H1 (cell line): ENCODE measurements around the gene ZBP1. TPM values are rescaled to one million over a fixed set of nuclear protein-coding genes. Genes with fewer than 3 reads are reported as not detected.

Experiments used
- CTCF ChIA-PET: fragments of 300-600 bp; sonication (Branson Sonifier 250); formaldehyde crosslinking; loops from one replicate; lab custom pipeline; 2021; ENCODE audit not compliant: partially characterized antibody; lab: Charles Lee
- POLR2A ChIA-PET: fragments of 300-600 bp; sonication (Branson Sonifier 250); formaldehyde crosslinking; loops from one replicate; lab custom pipeline; 2021; ENCODE audit warnings: inconsistent platforms; ENCODE audit not compliant: partially characterized antibody; lab: Charles Lee
- DNase-seq, 2 experiments: peaks; one replicate each; pipeline versions ENCODE4 v3.0.0 to v3.0.0-alpha.2; 2010 to 2022; ENCODE audit warnings: low spot score in 2 of 2, low read depth in 1 of 2, mixed read lengths in 1 of 2
- FAIRE-seq: peaks from 2 replicates; lab custom pipeline; 2011; peaks lifted over from hg19 to GRCh38; lab: Jason Lieb, UNC
- H2AFZ ChIP-seq: 2 replicates; pipeline ENCODE4 v1.8.1; 2012; ENCODE audit warnings: low read length, inconsistent platforms
- H2AK5ac ChIP-seq: 2 replicates; pipeline ENCODE4 v1.6.1; 2013; ENCODE audit warnings: low read depth, low read length
- H2BK120ac ChIP-seq: replicated peaks from 2 replicates; pipeline ENCODE3; 2013; ENCODE audit warnings: low read depth, low read length, inconsistent platforms
- H2BK12ac ChIP-seq: 2 replicates; pipeline ENCODE4 v1.6.1; 2013; ENCODE audit warnings: low read depth, low read length
- H2BK15ac ChIP-seq: 2 replicates; pipeline ENCODE4 v1.6.1; 2013; ENCODE audit warnings: low read length
- H2BK20ac ChIP-seq: 2 replicates; pipeline ENCODE4 v1.6.1; 2013; ENCODE audit warnings: low read length
- H2BK5ac ChIP-seq: 2 replicates; pipeline ENCODE4 v1.6.1; 2013; ENCODE audit warnings: low read depth, low read length
- H3K14ac ChIP-seq: 2 replicates; pipeline ENCODE4 v1.6.1; 2013; ENCODE audit warnings: inconsistent platforms; ENCODE audit not compliant: insufficient read length
- H3K18ac ChIP-seq: 2 replicates; pipeline ENCODE4 v1.6.1; 2013; ENCODE audit warnings: low read length; ENCODE audit errors: extremely low read depth
- H3K23ac ChIP-seq: 2 replicates; pipeline ENCODE4 v1.6.1; 2013; ENCODE audit warnings: inconsistent platforms; ENCODE audit not compliant: insufficient read length
- H3K23me2 ChIP-seq: 2 replicates; pipeline ENCODE4 v1.6.1; 2013; ENCODE audit warnings: low read depth, low read length
- H3K27ac ChIP-seq: 2 replicates; pipeline ENCODE4 v1.6.1; 2011; ENCODE audit warnings: low read depth, low read length, inconsistent platforms
- H3K27me3 ChIP-seq, 4 experiments: replicated peaks in 1 of 4; 1 replicate in 1 of 4; 2 replicates in 3 of 4; pipeline versions ENCODE4 v1.6.1 to v1.8.1; 2011 to 2013; ENCODE audit warnings: low read length in 3 of 4, mild to moderate bottlenecking in 3 of 4, inconsistent platforms in 2 of 4, mixed read lengths in 2 of 4, moderate library complexity in 1 of 4; ENCODE audit not compliant: control insufficient read depth in 3 of 4, insufficient read depth in 3 of 4; ENCODE audit errors: extremely low read depth in 1 of 4
- H3K36me3 ChIP-seq, 4 experiments: 2 replicates each; pipeline versions ENCODE4 v1.6.1 to v1.8.1; 2011 to 2013; ENCODE audit warnings: mild to moderate bottlenecking in 4 of 4, low read length in 3 of 4, moderate library complexity in 2 of 4, control low read depth in 1 of 4, inconsistent platforms in 1 of 4; ENCODE audit not compliant: insufficient read depth in 4 of 4, control insufficient read depth in 2 of 4
- H3K4ac ChIP-seq: replicated peaks from 2 replicates; pipeline ENCODE3; 2013; ENCODE audit warnings: low read length, low read depth, mixed read lengths, inconsistent platforms; ENCODE audit not compliant: insufficient read length
- H3K4me1 ChIP-seq, 4 experiments: replicated peaks in 1 of 4; 1 replicate in 1 of 4; 2 replicates in 3 of 4; pipeline versions ENCODE4 v1.6.1 to v1.8.1; 2011 to 2013; ENCODE audit warnings: low read length in 3 of 4, inconsistent platforms in 2 of 4, mixed read lengths in 1 of 4; ENCODE audit not compliant: insufficient read depth in 4 of 4, control insufficient read depth in 3 of 4
- H3K4me2 ChIP-seq, 2 experiments: 2 replicates each; pipeline versions ENCODE4 v1.6.1 to v1.8.1; 2011 to 2013; ENCODE audit warnings: low read depth in 2 of 2, low read length in 2 of 2, control low read depth in 1 of 2, inconsistent platforms in 1 of 2, mild to moderate bottlenecking in 1 of 2; ENCODE audit not compliant: insufficient read depth in 1 of 2
- H3K4me3 ChIP-seq, 4 experiments: fragments of 200-600, 300-600 bp in 1 of 4; sonication (generic), shearing (Covaris generic), sonication (Bioruptor Twin) in 1 of 4; 2 replicates each; pipeline versions ENCODE4 v1.5.1 to v1.8.1; 2011 to 2016; ENCODE audit warnings: low read length in 4 of 4, low read depth in 3 of 4, control low read depth in 2 of 4, inconsistent platforms in 2 of 4, mild to moderate bottlenecking in 2 of 4, mixed read lengths in 1 of 4, moderate library complexity in 1 of 4; ENCODE audit not compliant: insufficient read depth in 2 of 4; ENCODE audit errors: extremely low read depth in 1 of 4
- H3K56ac ChIP-seq: replicated peaks from 2 replicates; pipeline ENCODE3; 2013; ENCODE audit warnings: low read depth, mild to moderate bottlenecking, mixed read lengths, low read length, inconsistent platforms; ENCODE audit not compliant: insufficient read length
- H3K79me1 ChIP-seq: 2 replicates; pipeline ENCODE4 v1.6.1; 2013; ENCODE audit warnings: low read depth, low read length, control low read depth
- H3K79me2 ChIP-seq, 2 experiments: 2 replicates each; pipeline versions ENCODE4 v1.6.1 to v1.8.1; 2012 to 2013; ENCODE audit warnings: low read length in 2 of 2, mild to moderate bottlenecking in 2 of 2, inconsistent platforms in 1 of 2; ENCODE audit not compliant: insufficient read depth in 2 of 2, control insufficient read depth in 1 of 2
- H3K9ac ChIP-seq, 4 experiments: replicated peaks in 1 of 4; 1 replicate in 1 of 4; 2 replicates in 3 of 4; pipeline versions ENCODE4 v1.6.1 to v1.8.1; 2011 to 2013; ENCODE audit warnings: low read depth in 3 of 4, low read length in 3 of 4, control low read depth in 2 of 4, mild to moderate bottlenecking in 2 of 4, moderate library complexity in 2 of 4, inconsistent platforms in 1 of 4; ENCODE audit errors: extremely low read depth in 1 of 4
- H3K9me3 ChIP-seq, 2 experiments: 2 replicates each; pipeline versions ENCODE4 v1.6.1 to v1.8.1; 2012 to 2013; ENCODE audit warnings: mild to moderate bottlenecking in 2 of 2, moderate library complexity in 2 of 2, control low read depth in 1 of 2, inconsistent platforms in 1 of 2, low read depth in 1 of 2, low read length in 1 of 2, mixed read lengths in 1 of 2; ENCODE audit not compliant: insufficient read depth in 2 of 2
- H4K20me1 ChIP-seq, 2 experiments: replicated peaks in 1 of 2; 2 replicates each; pipeline versions ENCODE3 to v1.8.1; 2011 to 2013; ENCODE audit warnings: inconsistent platforms in 2 of 2, low read length in 2 of 2, mild to moderate bottlenecking in 1 of 2; ENCODE audit not compliant: insufficient read depth in 2 of 2, control insufficient read depth in 1 of 2
- H4K5ac ChIP-seq: 2 replicates; pipeline ENCODE4 v1.6.1; 2013; ENCODE audit warnings: low read length, low read depth, mixed read lengths, inconsistent platforms; ENCODE audit not compliant: insufficient read length
- H4K8ac ChIP-seq: 2 replicates; pipeline ENCODE4 v1.8.0; 2013; ENCODE audit warnings: mild to moderate bottlenecking, moderate library complexity, low read length, inconsistent platforms; ENCODE audit not compliant: insufficient read depth; ENCODE audit errors: extremely low read depth
- H4K91ac ChIP-seq: replicated peaks from 2 replicates; pipeline ENCODE3; 2013; ENCODE audit warnings: low read length, mixed read lengths, inconsistent platforms; ENCODE audit not compliant: insufficient read length
- ASH2L ChIP-seq: fragments of 200-600, 300-600 bp; sonication (generic); IDR thresholded peaks from one replicate; pipeline ENCODE4 v1.7.1; 2017; ENCODE audit warnings: low read length
- ATF3 ChIP-seq: IDR thresholded peaks from 2 replicates; pipeline ENCODE4 v1.6.1; 2011; ENCODE audit warnings: low read depth, mild to moderate bottlenecking, low read length; ENCODE audit not compliant: insufficient read depth
- CBX5 ChIP-seq: fragments of 300-800, 300-1000 bp; sonication (generic); IDR thresholded peaks from 2 replicates; pipeline ENCODE4 v1.7.1; 2016; ENCODE audit warnings: antibody characterized with exemption, low read length, low read depth
- CHD2 ChIP-seq: IDR thresholded peaks from 2 replicates; pipeline ENCODE4 v1.6.1; 2012; ENCODE audit warnings: low read length, improper control_type of control experiment
- E2F6 ChIP-seq: IDR thresholded peaks from 2 replicates; pipeline ENCODE4 v1.6.1; 2012; ENCODE audit warnings: inconsistent platforms
- EGR1 ChIP-seq: IDR thresholded peaks from 2 replicates; pipeline ENCODE4 v1.6.1; 2011; ENCODE audit warnings: low read depth, low read length, borderline replicate concordance
- NANOG ChIP-seq: IDR thresholded peaks from 2 replicates; pipeline ENCODE4 v1.6.1; 2011; ENCODE audit warnings: low read length, low read depth, mild to moderate bottlenecking, inconsistent platforms; ENCODE audit not compliant: insufficient read depth, poor library complexity, severe bottlenecking
- RNF2 ChIP-seq: fragments of 200-900, 300-1000 bp; sonication (generic); IDR thresholded peaks from 2 replicates; pipeline ENCODE4 v1.7.1; 2016; ENCODE audit warnings: borderline replicate concordance, low read depth, mild to moderate bottlenecking, antibody characterized with exemption, low read length; ENCODE audit not compliant: poor library complexity, severe bottlenecking; ENCODE audit errors: missing control alignments
- SP4 ChIP-seq: IDR thresholded peaks from 2 replicates; pipeline ENCODE4 v1.6.1; 2012; ENCODE audit warnings: low read length, inconsistent platforms
- TAF1 ChIP-seq: IDR thresholded peaks from 2 replicates; pipeline ENCODE4 v1.6.1; 2011; ENCODE audit warnings: mild to moderate bottlenecking, low read depth, low read length
- TEAD4 ChIP-seq: IDR thresholded peaks from 2 replicates; pipeline ENCODE4 v1.6.1; 2012; ENCODE audit warnings: low read depth, low read length, inconsistent platforms, mixed read lengths
- WGBS, 2 experiments: shearing (Covaris generic) in 1 of 2; methylation state at CpG; one replicate each; pipeline versions ENCODE4 v1.1.6 to v1.1.7; 2013 to 2015; ENCODE audit warnings: low lambda C conversion rate in 2 of 2, mixed read lengths in 2 of 2, inconsistent platforms in 1 of 2, low coverage in 1 of 2, missing lambda C conversion rate in 1 of 2; ENCODE audit not compliant: insufficient replicate concordance in 2 of 2, insufficient coverage in 1 of 2, insufficient read length in 1 of 2; ENCODE audit errors: extremely low coverage in 1 of 2, missing lambda C conversion rate in 1 of 2; 5-methylcytosine and 5-hydroxymethylcytosine counted together
- polyA plus RNA-seq, 7 experiments: library from polyadenylated mRNA; depleted of rRNA in 3 of 7; stranded (reverse) in 5 of 7; unstranded in 2 of 7; fragments of >200 nt in 5 of 7; fragments of 200-250 nt in 2 of 7; gene quantifications; 1 replicate in 5 of 7; 2 replicates in 1 of 7; 4 replicates in 1 of 7; pipeline versions ENCODE4 v1.2.1 to v1.2.3, GENCODE V29; 2011 to 2013; ENCODE audit warnings: missing spikeins in 2 of 7, mixed read lengths in 2 of 7
- total RNA-seq: library from RNA; stranded (reverse); fragmentation: NEBNext Ultra II Directional; extraction: Animal tissue kit (Norgen Biotek cat#: 25700); gene quantifications from 2 replicates; pipeline ENCODE4 v1.2.1, GENCODE V29; 2021

The ZBP1 gene
- total and polyA plus RNA-seq, 2 of the 8 experiments (the other 6 are each of a cell fraction or from before 2014, with no cell fraction given) = not detected

GRCh38 chr20:57560554-57561355 lies 59.5 kb downstream of the ZBP1 start, which contains the start of gene PCK1:
Gene PCK1 (plus strand): TSS chr20:57561110. CDS start chr20:57561412, 302 bp downstream.
- H3K14ac ChIP-seq = no peak within 1 kb of the TSS
- CTCF ChIA-PET = interaction anchor here (1.0 to 6.3 kb wide), 5 partner anchors 11 to 45 kb away, joined by 3 to 46 read pairs (median 5); no protein-coding TSS in a partner anchor
- FAIRE-seq = no peak
- no peak for TF ChIP-seq TEAD4
- no peak for TF ChIP-seq RNF2
- no peak for TF ChIP-seq EGR1
- no peak for TF ChIP-seq NANOG
- no peak for TF ChIP-seq E2F6
- no peak for TF ChIP-seq TAF1
- no peak for TF ChIP-seq CBX5
- TF ChIP-seq CHD2 = no peak
- no peak for TF ChIP-seq ATF3
- no peak for TF ChIP-seq SP4
- TF ChIP-seq ASH2L = no peak

More at GRCh38 chr20:57560554-57561355, 59.5 kb downstream of the ZBP1 start, which contains the start of gene PCK1:
- Histone ChIP-seq H2BK120ac (no peak within 1 kb of the TSS), H3K27me3 (no peaks in the 10 kb centered on the region), H3K18ac (no peak within 1 kb of the TSS), H3K9me3 (no peaks in the 10 kb centered on the region), H2BK20ac (no peak within 1 kb of the TSS), H2AK5ac (no peak within 1 kb of the TSS), H2BK5ac (no peak within 1 kb of the TSS), H3K4ac (no peak within 1 kb of the TSS), H3K4me2 (no peak within 1 kb of the TSS), H3K23ac (no peak within 1 kb of the TSS), H3K4me1 (no peaks in the 10 kb centered on the region), H2BK15ac (no peak within 1 kb of the TSS), H3K36me3 (no peaks in the 10 kb centered on the region), H4K20me1 (no peaks in the 10 kb centered on the region), H3K9ac (no peak within 1 kb of the TSS), H4K8ac (no peak within 1 kb of the TSS), H3K79me2 (no peaks in the 10 kb centered on the region), H2AFZ (no peak within 1 kb of the TSS; the same call in 1 of the 2 replicates), H3K4me3 (no peak within 1 kb of the TSS), H3K79me1 (no peaks in the 10 kb centered on the region), H4K91ac (no peak within 1 kb of the TSS), H3K27ac (no peak within 1 kb of the TSS), H3K23me2 (no peaks in the 10 kb centered on the region), H2BK12ac (no peak within 1 kb of the TSS), H3K56ac (no peak within 1 kb of the TSS), H4K5ac (no peak within 1 kb of the TSS)
- POLR2A ChIA-PET = no interaction called here
- 94% methylated on average over 14 of the region's 14 CpGs; no CpG with 5 or more reads in 1 of the 2 experiments for WGBS, 2 experiments
- no peak for DNase-seq
